Measurements from ENCODE around the gene TGFB1I1. TPM values are rescaled to one million over a fixed set of nuclear protein-coding genes. Genes with fewer than 3 reads are reported as not detected.

TGFB1I1 gene
- total and polyA plus RNA-seq, 5 donors, result 33.2 to 87.6 (median 48.1) TPM

- Histone ChIP-seq H3K27ac (ENCODE audit: low read length) (peak overlapping the region; percentile 67), H3K4me3 (ENCODE audit: low read length) (no peak overlapping the region), H3K9me3 (ENCODE audit: control insufficient read depth, low read length) (no peaks in the 10 kb centered on the region), H3K27me3 (ENCODE audit: control insufficient read depth, insufficient read depth) (no peaks in the 10 kb centered on the region), H3K4me1 (ENCODE audit: control insufficient read depth, insufficient read depth, low read length) (peaks cover 16% of the 10 kb centered on the region)
- DNase-seq (peak in 1 of 3 donors; percentile 32), ATAC-seq (peak; percentile 65 to 79)
- WGBS, result 45% methylated on average over 3 of the region's 3 CpGs
- intact Hi-C loops (cut with DNase I), result loop anchor here in 1 of 4 donors (10.0 kb wide), 1 partner anchor 468 kb away; the partner anchor contains the start of gene HSD3B7
Measured at GRCh38 chr16:31452631-31453106, 19.3 kb upstream of the TGFB1I1 start.

GRCh38 chr16:31453255-31454204, 18.4 kb upstream of the TGFB1I1 start:
- H3K27me3 ChIP-seq (ENCODE audit: control insufficient read depth, insufficient read depth), result no peaks in the 10 kb centered on the region
- DNase-seq (peak; percentile 65 to 87 (median 71)), ATAC-seq (peak; percentile 29 to 34)
- 28% methylated on average over 20 of the region's 20 CpGs for WGBS
- H3K4me3 ChIP-seq (ENCODE audit: low read length), result no peak overlapping the region
- H3K27ac ChIP-seq (ENCODE audit: low read length), result peak overlapping the region; percentile 66
- H3K4me1 ChIP-seq (ENCODE audit: control insufficient read depth, insufficient read depth, low read length), result peaks cover 16% of the 10 kb centered on the region
- H3K9me3 ChIP-seq (ENCODE audit: control insufficient read depth, low read length), result no peaks in the 10 kb centered on the region
- intact Hi-C loops (cut with DNase I), result loop anchor here in 1 of 4 donors (10.0 kb wide), 1 partner anchor 469 kb away; the partner anchor contains the start of gene HSD3B7

- DNase-seq (peak in 1 of 3 donors; percentile 56), ATAC-seq (no peak)
- 63% methylated on average over 17 of the region's 17 CpGs for WGBS
- no peak overlapping the region for H3K4me3 ChIP-seq (ENCODE audit: low read length)
- intact Hi-C loops (cut with DNase I), result loop anchor here in 1 of 4 donors (10.0 kb wide), 1 partner anchor 471 kb away; the partner anchor contains the start of gene HSD3B7
- no peaks in the 10 kb centered on the region for H3K9me3 ChIP-seq (ENCODE audit: control insufficient read depth, low read length)
- H3K27me3 ChIP-seq (ENCODE audit: control insufficient read depth, insufficient read depth), result no peaks in the 10 kb centered on the region
- peak overlapping the region; percentile 22 for H3K27ac ChIP-seq (ENCODE audit: low read length)
- H3K4me1 ChIP-seq (ENCODE audit: control insufficient read depth, insufficient read depth, low read length), result peaks cover 16% of the 10 kb centered on the region
Measured at GRCh38 chr16:31455601-31456314, 16.2 kb upstream of the TGFB1I1 start.

GRCh38 chr16:31456988-31457360, 15.0 kb upstream of the TGFB1I1 start:
- H3K4me3 ChIP-seq (ENCODE audit: low read length), result no peak overlapping the region
- no peak for ATAC-seq
- no peaks in the 10 kb centered on the region for H3K9me3 ChIP-seq (ENCODE audit: control insufficient read depth, low read length)
- DNase-seq, result no peak
- no peaks in the 10 kb centered on the region for H3K27me3 ChIP-seq (ENCODE audit: control insufficient read depth, insufficient read depth)
- peaks cover 16% of the 10 kb centered on the region for H3K4me1 ChIP-seq (ENCODE audit: control insufficient read depth, insufficient read depth, low read length)
- no peak overlapping the region for H3K27ac ChIP-seq (ENCODE audit: low read length)
- WGBS, result 74% methylated on average over 8 of the region's 8 CpGs
- intact Hi-C loops (cut with DNase I), result loop anchor here in 1 of 4 donors (10.0 kb wide), 1 partner anchor 472 kb away; the partner anchor contains the start of gene HSD3B7

GRCh38 chr16:31458073-31458843, 13.7 kb upstream of the TGFB1I1 start:
- H3K27me3 ChIP-seq (ENCODE audit: control insufficient read depth, insufficient read depth), result no peaks in the 10 kb centered on the region
- peak overlapping the region; percentile 90 for H3K27ac ChIP-seq (ENCODE audit: low read length)
- no peaks in the 10 kb centered on the region for H3K9me3 ChIP-seq (ENCODE audit: control insufficient read depth, low read length)
- 2% methylated on average over 42 of the region's 42 CpGs for WGBS
- DNase-seq, result peak in 2 of 3 donors; percentile 86 to 87
- ATAC-seq, result peak; percentile 2 to 29
- peak overlapping the region; percentile 58 for H3K4me3 ChIP-seq (ENCODE audit: low read length)
- intact Hi-C loops (cut with DNase I), result loop anchor here in 1 of 4 donors (10.0 kb wide), 1 partner anchor 473 kb away; the partner anchor contains the start of gene HSD3B7
- peaks cover 10% of the 10 kb centered on the region for H3K4me1 ChIP-seq (ENCODE audit: control insufficient read depth, insufficient read depth, low read length)

GRCh38 chr16:31458844-31459686, 12.9 kb upstream of the TGFB1I1 start, which contains the start of gene ARMC5:
TSS of gene ARMC5 (plus strand) at chr16:31459501. CDS start at chr16:31459525, 24 bp downstream.
- intact Hi-C loops (cut with DNase I), result loop anchor here in 1 of 4 donors (10.0 kb wide), 1 partner anchor 474 kb away; the partner anchor contains the start of gene HSD3B7
- DNase-seq, result peak; percentile 98 to 99 (median 99)
- Histone ChIP-seq H3K27ac (ENCODE audit: low read length) (peak within 1 kb of the TSS; percentile 90), H3K4me3 (ENCODE audit: low read length) (peak within 1 kb of the TSS; percentile 58), H3K4me1 (ENCODE audit: control insufficient read depth, insufficient read depth, low read length) (peaks cover 6% of the 10 kb centered on the region), H3K9me3 (ENCODE audit: control insufficient read depth, low read length) (no peaks in the 10 kb centered on the region), H3K27me3 (ENCODE audit: control insufficient read depth, insufficient read depth) (no peaks in the 10 kb centered on the region)
- ATAC-seq, result peak; percentile 89 to 92
- WGBS, result under 1% methylated on average over 91 of the region's 91 CpGs

- H3K4me1 ChIP-seq (ENCODE audit: control insufficient read depth, insufficient read depth, low read length), result peaks cover 6% of the 10 kb centered on the region
- H3K9me3 ChIP-seq (ENCODE audit: control insufficient read depth, low read length), result no peaks in the 10 kb centered on the region
- H3K4me3 ChIP-seq (ENCODE audit: low read length), result peak overlapping the region; percentile 58
- peak; percentile 93 for ATAC-seq
- intact Hi-C loops (cut with DNase I), result loop anchor here in 1 of 4 donors (10.0 kb wide), 1 partner anchor 475 kb away; the partner anchor contains the start of gene HSD3B7
- WGBS, result 2% methylated on average over 61 of the region's 61 CpGs
- no peaks in the 10 kb centered on the region for H3K27me3 ChIP-seq (ENCODE audit: control insufficient read depth, insufficient read depth)
- peak; percentile 100 for DNase-seq
- H3K27ac ChIP-seq (ENCODE audit: low read length), result peak overlapping the region; percentile 90
Measured at GRCh38 chr16:31459687-31460581, 12.0 kb upstream of the TGFB1I1 start.

- Histone ChIP-seq H3K27me3 (ENCODE audit: control insufficient read depth, insufficient read depth) (no peaks in the 10 kb centered on the region), H3K9me3 (ENCODE audit: control insufficient read depth, low read length) (no peaks in the 10 kb centered on the region), H3K4me3 (ENCODE audit: low read length) (no peak overlapping the region), H3K27ac (ENCODE audit: low read length) (peak overlapping the region; percentile 84), H3K4me1 (ENCODE audit: control insufficient read depth, insufficient read depth, low read length) (peaks cover 4% of the 10 kb centered on the region)
- 53% methylated on average over 8 of the region's 8 CpGs for WGBS
- intact Hi-C loops (cut with DNase I), result no loop called here
- DNase-seq (no peak), ATAC-seq (no peak)
Measured at GRCh38 chr16:31460582-31461002, 11.4 kb upstream of the TGFB1I1 start.

Measured in right cardiac atrium (tissue), 5 donors.